ENCODE data around the gene EREG.

DNA sequence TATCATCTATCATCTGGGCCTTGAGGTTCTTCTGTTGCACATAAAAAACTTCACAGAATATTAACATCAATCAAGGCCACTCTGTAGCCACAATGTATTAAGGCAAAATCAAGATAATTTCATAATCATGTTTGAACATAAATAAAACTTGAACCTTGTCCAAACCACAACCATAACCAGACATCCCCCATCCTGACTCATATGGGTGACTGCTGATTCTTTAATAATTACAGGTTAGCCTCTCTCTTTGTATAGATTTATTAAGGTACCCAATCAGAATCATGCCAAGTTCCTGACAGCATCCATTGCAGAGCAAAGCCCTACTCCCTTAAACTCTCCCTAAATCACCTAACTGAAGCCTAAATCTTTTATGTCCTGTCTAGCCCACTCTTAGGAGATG, 63.3 kb downstream of the EREG start:
- TF ChIP-seq, protein P1, sequence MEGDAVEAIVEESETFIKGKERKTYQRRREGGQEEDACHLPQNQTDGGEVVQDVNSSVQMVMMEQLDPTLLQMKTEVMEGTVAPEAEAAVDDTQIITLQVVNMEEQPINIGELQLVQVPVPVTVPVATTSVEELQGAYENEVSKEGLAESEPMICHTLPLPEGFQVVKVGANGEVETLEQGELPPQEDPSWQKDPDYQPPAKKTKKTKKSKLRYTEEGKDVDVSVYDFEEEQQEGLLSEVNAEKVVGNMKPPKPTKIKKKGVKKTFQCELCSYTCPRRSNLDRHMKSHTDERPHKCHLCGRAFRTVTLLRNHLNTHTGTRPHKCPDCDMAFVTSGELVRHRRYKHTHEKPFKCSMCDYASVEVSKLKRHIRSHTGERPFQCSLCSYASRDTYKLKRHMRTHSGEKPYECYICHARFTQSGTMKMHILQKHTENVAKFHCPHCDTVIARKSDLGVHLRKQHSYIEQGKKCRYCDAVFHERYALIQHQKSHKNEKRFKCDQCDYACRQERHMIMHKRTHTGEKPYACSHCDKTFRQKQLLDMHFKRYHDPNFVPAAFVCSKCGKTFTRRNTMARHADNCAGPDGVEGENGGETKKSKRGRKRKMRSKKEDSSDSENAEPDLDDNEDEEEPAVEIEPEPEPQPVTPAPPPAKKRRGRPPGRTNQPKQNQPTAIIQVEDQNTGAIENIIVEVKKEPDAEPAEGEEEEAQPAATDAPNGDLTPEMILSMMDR (IDR thresholded peaks at IDR 0.05 in 2 of 3, conservative IDR thresholded peaks at IDR 0.05 in 1 of 3; ENCODE audit: insufficient read depth in 2 of 3, low read depth in 1 of 3, low read length in 3 of 3) = no peak
- TF ChIP-seq POLR2A (conservative IDR thresholded peaks at IDR 0.05) (no peak), CBX5 (IDR thresholded peaks at IDR 0.05; ENCODE audit: borderline replicate concordance, low read depth) (no peak), TAF1 (IDR thresholded peaks at IDR 0.05; ENCODE audit: control insufficient read depth, extremely low read depth, insufficient read depth, low read length, severe bottlenecking) (no peak), ZNF431 (CRISPR knock-in tag; IDR thresholded peaks at IDR 0.05) (no peak), HNRNPL (IDR thresholded peaks at IDR 0.05; ENCODE audit: low read depth, low read length) (no peak), ZNF12 (CRISPR knock-in tag; IDR thresholded peaks at IDR 0.05) (no peak), SIN3B (IDR thresholded peaks at IDR 0.05; ENCODE audit: low read depth) (no peak)
- TF ChIP-seq, protein P2, sequence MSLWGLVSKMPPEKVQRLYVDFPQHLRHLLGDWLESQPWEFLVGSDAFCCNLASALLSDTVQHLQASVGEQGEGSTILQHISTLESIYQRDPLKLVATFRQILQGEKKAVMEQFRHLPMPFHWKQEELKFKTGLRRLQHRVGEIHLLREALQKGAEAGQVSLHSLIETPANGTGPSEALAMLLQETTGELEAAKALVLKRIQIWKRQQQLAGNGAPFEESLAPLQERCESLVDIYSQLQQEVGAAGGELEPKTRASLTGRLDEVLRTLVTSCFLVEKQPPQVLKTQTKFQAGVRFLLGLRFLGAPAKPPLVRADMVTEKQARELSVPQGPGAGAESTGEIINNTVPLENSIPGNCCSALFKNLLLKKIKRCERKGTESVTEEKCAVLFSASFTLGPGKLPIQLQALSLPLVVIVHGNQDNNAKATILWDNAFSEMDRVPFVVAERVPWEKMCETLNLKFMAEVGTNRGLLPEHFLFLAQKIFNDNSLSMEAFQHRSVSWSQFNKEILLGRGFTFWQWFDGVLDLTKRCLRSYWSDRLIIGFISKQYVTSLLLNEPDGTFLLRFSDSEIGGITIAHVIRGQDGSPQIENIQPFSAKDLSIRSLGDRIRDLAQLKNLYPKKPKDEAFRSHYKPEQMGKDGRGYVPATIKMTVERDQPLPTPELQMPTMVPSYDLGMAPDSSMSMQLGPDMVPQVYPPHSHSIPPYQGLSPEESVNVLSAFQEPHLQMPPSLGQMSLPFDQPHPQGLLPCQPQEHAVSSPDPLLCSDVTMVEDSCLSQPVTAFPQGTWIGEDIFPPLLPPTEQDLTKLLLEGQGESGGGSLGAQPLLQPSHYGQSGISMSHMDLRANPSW (CRISPR knock-in tag; IDR thresholded peaks at IDR 0.05) = no peak
- TF ChIP-seq, protein P3, sequence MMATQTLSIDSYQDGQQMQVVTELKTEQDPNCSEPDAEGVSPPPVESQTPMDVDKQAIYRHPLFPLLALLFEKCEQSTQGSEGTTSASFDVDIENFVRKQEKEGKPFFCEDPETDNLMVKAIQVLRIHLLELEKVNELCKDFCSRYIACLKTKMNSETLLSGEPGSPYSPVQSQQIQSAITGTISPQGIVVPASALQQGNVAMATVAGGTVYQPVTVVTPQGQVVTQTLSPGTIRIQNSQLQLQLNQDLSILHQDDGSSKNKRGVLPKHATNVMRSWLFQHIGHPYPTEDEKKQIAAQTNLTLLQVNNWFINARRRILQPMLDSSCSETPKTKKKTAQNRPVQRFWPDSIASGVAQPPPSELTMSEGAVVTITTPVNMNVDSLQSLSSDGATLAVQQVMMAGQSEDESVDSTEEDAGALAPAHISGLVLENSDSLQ (IDR thresholded peaks at IDR 0.05) = no peak

Data from K562 (cell line).